Motor neuron (in vitro differentiated cells): ENCODE data around the gene DSPP. TPM values are rescaled to one million over a fixed set of nuclear protein-coding genes. Genes with fewer than 3 reads are reported as not detected.
"Not testable (repeated sequence)": the region's sequence is repeated elsewhere in the genome, so short reads cannot be mapped to it uniquely, and the experiment has no call there.

Experiments
- ATAC-seq, 8 experiments: fragments of 200-7000 bp; cut with Tn5 transposase; replicated peaks in 6 of 8; 2 replicates each; pipeline ENCODE4 v1.8.0; 2021; ENCODE audit warnings: mild to moderate bottlenecking in 8 of 8, moderate library complexity in 8 of 8
- H3K27ac ChIP-seq, 2 donors: fragments of 250-450 bp; sonication (Bioruptor Pico); 2 replicates each; pipeline ENCODE4 v1.9.0; 2021; ENCODE audit warnings: antibody characterized with exemption in 2 of 2, mild to moderate bottlenecking in 2 of 2, moderate library complexity in 1 of 2
- H3K4me1 ChIP-seq, 2 donors: fragments of 250-450 bp; sonication (Bioruptor Pico); replicated peaks in 1 of 2; 2 replicates each; pipeline ENCODE4 v1.6.1; 2021; ENCODE audit warnings: antibody characterized with exemption in 2 of 2, mild to moderate bottlenecking in 2 of 2, moderate library complexity in 1 of 2
- H3K4me3 ChIP-seq, 5 donors: fragments of 250-450 bp; sonication (Bioruptor Pico); 2 replicates each; pipeline ENCODE4 v1.9.0; 2021; ENCODE audit warnings: antibody characterized with exemption in 5 of 5, mild to moderate bottlenecking in 5 of 5, moderate library complexity in 4 of 5
- WGBS, 10 experiments: fragments of 450-650 bp; shearing (Covaris generic); methylation state at CpG; one replicate each; pipeline ENCODE4 v1.0.0; 2022; 5-methylcytosine and 5-hydroxymethylcytosine counted together
- in situ Hi-C, 9 experiments: fragments of 400-800 bp; cut with MboI; loops; one replicate each; pipeline ENCODE4 v1.15.0; 2021; ENCODE audit warnings: low sequenced_read_pairs in 9 of 9, low pct_unique_long_range_greater_than_20kb in 2 of 9; ENCODE audit not compliant: unreplicated experiment in 9 of 9
- total RNA-seq, 8 experiments: library from RNA; unstranded; fragments of 300-600 nt; gene quantifications; 2 replicates each; pipeline versions ENCODE4 v1.2.3 to v1.2.4, GENCODE V29; 2022

DSPP gene
- total RNA-seq, result under 1 TPM in 7 of 8 experiments, not detected in 1; 0.05 to 0.24 (median 0.10) TPM

DNA sequence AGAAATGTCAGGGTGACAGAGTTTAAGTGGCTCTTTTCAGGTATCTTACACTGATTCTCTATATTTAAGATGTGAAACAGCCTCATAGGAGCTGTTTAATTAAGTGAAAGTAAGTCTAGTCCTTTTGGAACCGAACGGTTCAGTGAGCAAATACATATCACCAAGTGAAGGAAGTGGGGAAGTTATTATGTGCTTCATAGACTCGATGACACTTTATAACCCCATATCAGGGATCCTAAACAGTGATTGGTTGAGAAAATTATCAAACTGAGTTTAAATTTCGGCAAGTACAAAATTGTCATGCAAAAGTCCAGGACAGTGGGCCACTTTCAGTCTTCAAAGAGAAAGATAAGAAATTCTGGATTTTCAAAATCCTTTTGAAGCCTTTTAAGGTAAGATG, at the start of gene DSPP:
DSPP (plus strand) TSS at position 301 of the 400 bp plus-strand sequence. CDS start 2,380 bp downstream, outside the sequence.
- in situ Hi-C loops, result no loop called here
- WGBS, 10 experiments, result 49 to 100% (median 86%) methylated on average over 1 to 4 of the region's 4 CpGs; no CpG with 5 or more reads in 1 of the 10 experiments
- Histone ChIP-seq H3K4me3 (no peak within 1 kb of the TSS), H3K4me1 (no peaks in the 10 kb centered on the region), H3K27ac (no peak within 1 kb of the TSS)
- no peak for ATAC-seq

GRCh38 chr4:87559090-87559837, 49.1 kb upstream of the DSPP start:
- H3K27ac ChIP-seq, result no peak overlapping the region
- ATAC-seq, result peak in 2 of 8 experiments; percentile 25 to 51
- no peaks in the 10 kb centered on the region for H3K4me1 ChIP-seq
- H3K4me3 ChIP-seq, result no peak overlapping the region
- in situ Hi-C loops, result loop anchor here in 1 of 9 experiments (25.0 kb wide), 1 partner anchor 428 kb away; the partner anchor contains the start of gene SPP1
- WGBS, 10 experiments, result 13 to 67% (median 44%) methylated on average over 3 to 8 of the region's 8 CpGs

DNA sequence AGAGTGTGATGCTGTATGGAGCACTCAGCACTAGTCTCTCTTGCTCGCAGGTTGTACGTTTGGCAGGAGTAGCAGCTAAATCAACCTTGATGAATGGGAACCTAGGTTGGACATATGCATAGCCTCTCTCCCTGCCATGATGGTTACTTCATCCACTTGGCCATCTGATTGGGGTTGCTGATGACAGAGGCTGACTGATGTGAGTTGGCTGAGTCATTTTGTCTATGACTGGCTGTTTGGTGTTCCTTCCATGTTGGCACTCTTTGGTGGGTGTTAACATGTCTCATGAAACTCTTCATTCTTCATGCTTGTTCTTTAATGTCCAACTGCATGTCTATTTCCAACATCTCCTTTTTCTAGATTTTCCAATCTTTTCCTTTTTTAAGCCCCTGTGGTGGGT, 47.5 kb upstream of the DSPP start:
- Histone ChIP-seq H3K4me1 (no peaks in the 10 kb centered on the region), H3K4me3 (no peak overlapping the region), H3K27ac (no peak overlapping the region)
- 29 to 100% (median 90%) methylated on average over 1 to 2 of the region's 2 CpGs; no CpG with 5 or more reads in 3 of the 10 experiments for WGBS, 10 experiments
- no peak for ATAC-seq
- in situ Hi-C loops, result loop anchor here in 1 of 9 experiments (25.0 kb wide), 1 partner anchor 426 kb away; the partner anchor contains the start of gene SPP1

- Histone ChIP-seq H3K4me3 (no peak overlapping the region), H3K27ac (no peak overlapping the region), H3K4me1 (no peaks in the 10 kb centered on the region)
- WGBS, 10 experiments, result 0 to 85% (median 72%) methylated on average over 1 to 4 of the region's 4 CpGs; no CpG with 5 or more reads in 1 of the 10 experiments
- in situ Hi-C loops, result loop anchor here in 1 of 9 experiments (25.0 kb wide), 1 partner anchor 422 kb away; the partner anchor contains the start of gene SPP1
- peak in 1 of 8 experiments; percentile 54 for ATAC-seq
These were observed 42.6 kb upstream of the DSPP start for GRCh38 chr4:87565746-87566145.

GRCh38 chr4:87566276-87566675, 42.1 kb upstream of the DSPP start:
- H3K4me3 ChIP-seq, result no peak overlapping the region
- in situ Hi-C loops, result loop anchor here in 1 of 9 experiments (25.0 kb wide), 1 partner anchor 421 kb away; the partner anchor contains the start of gene SPP1
- 33 to 87% (median 48%) methylated on average over 1 to 2 of the region's 2 CpGs; no CpG with 5 or more reads in 2 of the 10 experiments for WGBS, 10 experiments
- H3K27ac ChIP-seq, result no peak overlapping the region
- no peaks in the 10 kb centered on the region for H3K4me1 ChIP-seq
- ATAC-seq, result no peak

GRCh38 chr4:87567191-87567590, 41.1 kb upstream of the DSPP start:
- 76 to 100% (median 94%) methylated on average over 2 of the region's 2 CpGs; no CpG with 5 or more reads in 3 of the 10 experiments for WGBS, 10 experiments
- Histone ChIP-seq H3K4me1 (no peaks in the 10 kb centered on the region), H3K27ac (no peak overlapping the region), H3K4me3 (no peak overlapping the region)
- ATAC-seq, result no peak
- in situ Hi-C loops, result loop anchor here in 1 of 9 experiments (25.0 kb wide), 1 partner anchor 420 kb away; the partner anchor contains the start of gene SPP1

- WGBS, 10 experiments, result 40 to 100% (median 84%) methylated on average over 2 to 5 of the region's 5 CpGs; no CpG with 5 or more reads in 2 of the 10 experiments
- no peaks in the 10 kb centered on the region for H3K4me1 ChIP-seq
- in situ Hi-C loops, result loop anchor here in 1 of 9 experiments (25.0 kb wide), 1 partner anchor 417 kb away; the partner anchor contains the start of gene SPP1
- ATAC-seq, result no peak
- H3K27ac ChIP-seq, result no peak overlapping the region
- H3K4me3 ChIP-seq, result no peak overlapping the region
These were observed 38.0 kb upstream of the DSPP start for GRCh38 chr4:87570290-87570805.

GRCh38 chr4:87574376-87574775, 34.0 kb upstream of the DSPP start:
- not testable (repeated sequence) for H3K27ac ChIP-seq, H3K4me1 ChIP-seq, ATAC-seq, H3K4me3 ChIP-seq
- in situ Hi-C loops, result loop anchor here in 1 of 9 experiments (25.0 kb wide), 1 partner anchor 413 kb away; the partner anchor contains the start of gene SPP1

DNA sequence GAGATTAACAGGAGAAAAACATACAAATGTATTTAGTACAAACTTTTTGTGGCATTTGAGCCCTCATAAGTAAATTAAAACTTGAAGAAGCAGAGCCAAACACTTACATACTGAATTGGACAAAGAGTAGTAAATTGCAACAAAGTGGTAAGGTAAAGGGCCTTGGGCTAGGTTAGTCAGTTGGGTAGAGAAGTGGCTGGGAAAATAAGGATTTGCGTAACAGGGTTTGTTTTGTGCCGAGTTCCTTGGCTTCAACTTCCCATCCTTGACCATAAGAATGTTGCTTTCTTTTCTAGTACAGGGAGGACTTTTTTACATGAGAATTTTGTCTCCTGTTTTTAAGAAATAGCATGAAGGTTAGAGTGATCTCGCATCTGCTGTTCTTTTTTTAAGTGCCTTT, 33.3 kb upstream of the DSPP start:
- Histone ChIP-seq H3K4me3 (no peak overlapping the region), H3K4me1 (no peaks in the 10 kb centered on the region), H3K27ac (no peak overlapping the region)
- no peak for ATAC-seq
- in situ Hi-C loops, result loop anchor here in 1 of 9 experiments (25.0 kb wide), 1 partner anchor 412 kb away; the partner anchor contains the start of gene SPP1
- WGBS, 10 experiments, result 3 to 100% (median 80%) methylated on average over 1 to 3 of the region's 3 CpGs; no CpG with 5 or more reads in 1 of the 10 experiments

DNA sequence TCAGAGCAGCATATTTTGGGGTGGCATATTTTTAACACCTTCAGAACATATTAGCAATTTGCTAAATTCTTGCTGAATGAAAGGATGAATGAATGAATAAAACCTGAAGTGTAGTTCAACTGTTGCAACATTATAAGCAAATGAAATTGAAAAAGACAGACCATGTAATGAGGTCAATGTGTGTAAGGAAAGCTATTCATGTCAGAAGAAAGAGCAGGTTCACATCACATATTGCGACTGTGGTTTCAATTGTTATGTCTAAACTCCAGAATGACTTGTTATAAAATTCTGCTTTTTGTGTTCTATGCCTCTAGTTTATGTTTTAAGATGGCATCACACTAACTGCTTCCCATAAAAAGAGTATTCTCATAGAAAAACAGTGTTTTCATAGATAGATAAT, 32.9 kb upstream of the DSPP start:
- no peak for ATAC-seq
- in situ Hi-C loops, result no loop called here
- Histone ChIP-seq H3K4me1 (no peaks in the 10 kb centered on the region), H3K27ac (no peak overlapping the region), H3K4me3 (no peak overlapping the region)
- WGBS, 10 experiments, result 0 to 100% (median 91%) methylated on average over 1 of the region's 1 CpG; no CpG with 5 or more reads in 2 of the 10 experiments

- H3K4me3 ChIP-seq, result no peak overlapping the region
- no peak for ATAC-seq
- in situ Hi-C loops, result no loop called here
- H3K4me1 ChIP-seq, result no peaks in the 10 kb centered on the region
- H3K27ac ChIP-seq, result no peak overlapping the region
These were observed 32.3 kb upstream of the DSPP start for GRCh38 chr4:87575983-87576382.

- 20 to 100% (median 80%) methylated on average over 1 to 2 of the region's 2 CpGs; no CpG with 5 or more reads in 1 of the 10 experiments for WGBS, 10 experiments
- Histone ChIP-seq H3K4me1 (no peaks in the 10 kb centered on the region), H3K27ac (no peak overlapping the region), H3K4me3 (no peak overlapping the region)
- in situ Hi-C loops, result no loop called here
- no peak for ATAC-seq
These were observed 28.9 kb upstream of the DSPP start for GRCh38 chr4:87579478-87579877.

DNA sequence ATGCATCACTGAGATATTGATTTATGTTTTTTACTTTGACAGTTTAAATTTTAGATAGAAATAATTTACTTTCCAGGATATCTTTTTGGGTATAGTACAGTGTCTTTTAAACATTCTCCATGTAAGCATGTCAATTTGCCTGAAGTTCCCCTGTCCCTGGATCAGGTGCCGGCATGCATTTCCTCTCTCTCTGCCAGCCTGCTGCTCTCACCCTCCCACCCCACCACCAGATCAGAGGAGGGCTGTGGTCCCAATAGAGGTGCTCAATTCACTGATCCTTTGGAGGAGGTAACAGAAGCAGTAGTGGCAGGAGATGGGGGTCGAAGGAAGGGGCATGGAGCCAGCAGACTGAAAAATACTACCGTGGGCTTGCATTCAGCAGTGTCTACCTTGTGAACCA, 28.3 kb upstream of the DSPP start:
- WGBS, 10 experiments, result 40 to 95% (median 80%) methylated on average over 1 to 3 of the region's 3 CpGs; no CpG with 5 or more reads in 3 of the 10 experiments
- in situ Hi-C loops, result no loop called here
- ATAC-seq, result no peak
- Histone ChIP-seq H3K27ac (no peak overlapping the region), H3K4me1 (no peaks in the 10 kb centered on the region), H3K4me3 (no peak overlapping the region)
